ENCODE results near the gene MEPE.

The MEPE gene

DNA sequence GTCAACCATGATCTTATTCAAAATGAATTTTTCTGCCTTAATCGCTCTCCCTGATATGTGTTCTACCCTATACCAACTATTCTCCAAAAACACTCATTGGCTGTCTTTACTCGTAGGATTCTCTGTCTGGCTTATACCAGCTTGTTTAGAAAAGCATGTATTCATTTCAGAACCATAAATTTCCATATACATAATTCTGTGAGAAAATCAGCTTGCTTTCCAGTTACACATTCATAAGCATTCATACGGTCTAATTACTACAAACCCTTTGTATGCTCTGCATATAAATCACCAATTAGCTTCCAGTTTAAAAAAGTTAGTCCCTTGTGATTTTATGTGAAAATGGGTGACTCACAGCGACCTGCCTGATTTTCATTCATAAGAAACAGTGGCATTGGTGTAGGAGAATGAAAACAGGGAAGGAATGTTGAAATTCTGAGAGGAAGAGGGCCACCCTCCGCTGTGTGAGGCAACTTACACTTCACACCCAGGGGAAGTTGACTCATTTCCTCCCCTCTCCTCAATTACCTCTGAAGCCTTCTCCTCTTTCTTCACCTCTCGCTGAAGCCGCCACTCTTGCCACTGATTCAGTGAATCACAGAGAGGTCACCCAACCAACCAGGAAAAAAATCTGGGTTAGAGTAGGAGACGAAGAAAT, 63.3 kb downstream of the MEPE start:
- peak; percentile 9 for DNase-seq (ENCODE audit: extremely low spot score)
- no peak for TF ChIP-seq SUZ12 (IDR thresholded peaks at IDR 0.05)
- TF ChIP-seq ZNF384 (IDR thresholded peaks at IDR 0.05): no peak
- no peak for TF ChIP-seq L3MBTL2 (conservative IDR thresholded peaks at IDR 0.05)
- TF ChIP-seq, protein P1, sequence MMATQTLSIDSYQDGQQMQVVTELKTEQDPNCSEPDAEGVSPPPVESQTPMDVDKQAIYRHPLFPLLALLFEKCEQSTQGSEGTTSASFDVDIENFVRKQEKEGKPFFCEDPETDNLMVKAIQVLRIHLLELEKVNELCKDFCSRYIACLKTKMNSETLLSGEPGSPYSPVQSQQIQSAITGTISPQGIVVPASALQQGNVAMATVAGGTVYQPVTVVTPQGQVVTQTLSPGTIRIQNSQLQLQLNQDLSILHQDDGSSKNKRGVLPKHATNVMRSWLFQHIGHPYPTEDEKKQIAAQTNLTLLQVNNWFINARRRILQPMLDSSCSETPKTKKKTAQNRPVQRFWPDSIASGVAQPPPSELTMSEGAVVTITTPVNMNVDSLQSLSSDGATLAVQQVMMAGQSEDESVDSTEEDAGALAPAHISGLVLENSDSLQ (IDR thresholded peaks at IDR 0.05): no peak
- TF ChIP-seq ARNT (IDR thresholded peaks at IDR 0.05): no peak
- TF ChIP-seq TARDBP (IDR thresholded peaks at IDR 0.05): no peak
- no peak for TF ChIP-seq NFRKB (IDR thresholded peaks at IDR 0.05)
- TF ChIP-seq HDGF (IDR thresholded peaks at IDR 0.05; ENCODE audit: borderline replicate concordance): no peak
- TF ChIP-seq BHLHE40 (IDR thresholded peaks at IDR 0.05; ENCODE audit: borderline replicate concordance): no peak
- TF ChIP-seq CTBP1 (IDR thresholded peaks at IDR 0.05; ENCODE audit: borderline replicate concordance): no peak
- no peak for TF ChIP-seq LEF1 (IDR thresholded peaks at IDR 0.05; ENCODE audit: borderline replicate concordance)
- TF ChIP-seq FOXA1 (IDR thresholded peaks at IDR 0.05): no peak
- CTCF ChIA-PET: no interaction called here
- POLR2A ChIA-PET: no interaction called here
